Uterus (tissue), 2 donors: ENCODE measurements around the gene KLHL17.

Experiments used
- CTCF ChIP-seq, 4 experiments: fragments of 200-600 bp in 2 of 4; fragments of 450-650 bp in 2 of 4; sonication (generic) in 2 of 4; IDR thresholded peaks; one replicate each; pipeline ENCODE4 v1.5.1; 2016 to 2019; ENCODE audit warnings: antibody characterized with exemption in 4 of 4, mild to moderate bottlenecking in 2 of 4, moderate library complexity in 1 of 4
- POLR2A ChIP-seq, 2 donors: fragments of 450-650 bp; IDR thresholded peaks; one replicate each; pipeline ENCODE4 v1.6.1; 2016; ENCODE audit warnings: antibody characterized with exemption in 2 of 2, mild to moderate bottlenecking in 1 of 2, moderate library complexity in 1 of 2

- no peak for TF ChIP-seq CTCF (IDR thresholded peaks at IDR 0.05)
- TF ChIP-seq POLR2A (IDR thresholded peaks at IDR 0.05), result no peak
Measured at GRCh38 chr1:933603-933940, 26.8 kb upstream of the KLHL17 start.
